HUES6 (cell line): ENCODE measurements around the gene CACNG1.

ENCODE experiments used
- H3K27ac ChIP-seq: 2 replicates; pipeline ENCODE4 v1.7.0; 2013; ENCODE audit warnings: low read depth, mild to moderate bottlenecking, low read length, inconsistent platforms
- H3K27me3 ChIP-seq: 2 replicates; pipeline ENCODE4 v1.6.1; 2013; ENCODE audit warnings: low read length; ENCODE audit not compliant: control insufficient read depth, insufficient read depth
- H3K36me3 ChIP-seq: 2 replicates; pipeline ENCODE4 v1.6.1; 2013; ENCODE audit warnings: low read length; ENCODE audit not compliant: control insufficient read depth, insufficient read depth
- H3K4me1 ChIP-seq: 2 replicates; pipeline ENCODE4 v1.6.1; 2013; ENCODE audit warnings: low read length; ENCODE audit not compliant: control insufficient read depth, insufficient read depth
- H3K4me3 ChIP-seq: 2 replicates; pipeline ENCODE4 v1.5.1; 2013; ENCODE audit warnings: low read depth, low read length
- H3K9ac ChIP-seq: one replicate; pipeline ENCODE4 v1.6.1; 2013; ENCODE audit warnings: mild to moderate bottlenecking, low read length
- H3K9me3 ChIP-seq: 2 replicates; pipeline ENCODE4 v1.6.1; 2013; ENCODE audit warnings: low read depth, low read length; ENCODE audit not compliant: control insufficient read depth, insufficient read depth

CACNG1 gene

DNA sequence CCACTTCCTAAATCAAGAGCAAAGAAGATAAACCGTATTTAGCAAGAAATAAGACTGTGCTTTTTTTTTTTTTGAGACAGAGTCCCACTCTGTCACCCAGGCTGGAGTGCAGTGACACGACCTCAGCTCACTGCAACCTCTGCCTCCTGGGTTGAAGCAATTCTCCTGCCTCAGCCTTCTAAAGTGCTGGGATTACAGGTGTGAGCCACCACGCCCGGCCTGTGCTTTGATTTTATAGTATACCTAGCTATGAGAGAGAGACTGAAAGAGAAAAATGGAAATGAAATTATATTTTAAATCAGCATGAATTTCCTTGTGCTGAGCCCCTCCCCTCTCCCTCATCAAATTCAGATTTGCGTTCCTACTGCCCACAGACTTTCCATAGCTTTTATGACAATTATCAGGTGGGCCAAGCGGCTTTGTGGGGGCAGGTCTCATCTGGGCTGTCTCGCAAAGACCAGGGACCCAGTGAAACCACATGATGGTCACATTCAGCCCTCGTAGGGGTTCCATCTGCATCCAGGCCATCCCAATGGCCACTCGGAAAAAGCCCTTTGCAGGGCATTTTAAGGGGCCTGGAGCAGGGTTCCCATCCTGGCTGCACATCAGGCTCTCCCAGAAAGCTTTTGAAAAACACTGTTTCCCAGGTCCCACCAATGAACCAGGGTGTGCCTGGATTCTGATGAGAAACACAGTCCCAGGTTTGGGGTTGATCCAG, 8.5 kb downstream of the CACNG1 start:
- no peak overlapping the region for H3K4me3 ChIP-seq
- H3K4me1 ChIP-seq = no peaks in the 10 kb centered on the region
- H3K27ac ChIP-seq = no peak overlapping the region

DNA sequence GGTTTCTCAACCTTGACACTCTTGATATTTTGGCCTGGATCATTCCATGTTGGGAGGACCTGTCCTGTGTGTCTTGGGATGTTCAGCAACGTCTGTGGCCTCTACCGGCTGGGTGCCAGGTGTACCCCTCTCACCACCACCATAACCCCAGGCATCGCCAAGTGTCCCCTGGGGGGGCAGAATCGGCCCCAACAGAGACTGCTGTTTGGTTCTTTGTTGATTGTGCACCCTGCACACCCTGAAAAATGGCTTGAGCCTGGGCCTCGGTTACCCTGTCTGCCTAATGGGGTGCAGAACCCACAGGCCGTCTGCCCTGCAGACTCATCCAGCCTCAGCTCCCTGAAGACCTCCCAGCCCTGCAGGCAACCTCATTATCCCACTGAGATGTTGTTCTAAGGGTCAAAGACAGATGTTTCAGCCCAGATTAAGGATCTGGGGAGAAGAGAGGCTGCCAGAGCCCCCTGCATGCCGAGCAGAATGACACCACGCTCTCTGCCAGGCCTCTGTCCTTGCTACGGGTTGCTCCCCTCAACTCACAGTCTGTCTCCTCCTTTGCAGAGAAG, 9.2 kb downstream of the CACNG1 start:
- H3K9me3 ChIP-seq = peaks cover 12% of the 10 kb centered on the region
- H3K27ac ChIP-seq = no peak overlapping the region
- no peaks in the 10 kb centered on the region for H3K27me3 ChIP-seq
- no peaks in the 10 kb centered on the region for H3K4me1 ChIP-seq
- H3K4me3 ChIP-seq = no peak overlapping the region
- no peak overlapping the region for H3K9ac ChIP-seq
- no peaks in the 10 kb centered on the region for H3K36me3 ChIP-seq

More for the DNA sequence above, 8.5 kb downstream of the CACNG1 start:
- H3K27me3 ChIP-seq = no peaks in the 10 kb centered on the region
- peaks cover 15% of the 10 kb centered on the region for H3K9me3 ChIP-seq
- no peaks in the 10 kb centered on the region for H3K36me3 ChIP-seq
- H3K9ac ChIP-seq = no peak overlapping the region

DNA sequence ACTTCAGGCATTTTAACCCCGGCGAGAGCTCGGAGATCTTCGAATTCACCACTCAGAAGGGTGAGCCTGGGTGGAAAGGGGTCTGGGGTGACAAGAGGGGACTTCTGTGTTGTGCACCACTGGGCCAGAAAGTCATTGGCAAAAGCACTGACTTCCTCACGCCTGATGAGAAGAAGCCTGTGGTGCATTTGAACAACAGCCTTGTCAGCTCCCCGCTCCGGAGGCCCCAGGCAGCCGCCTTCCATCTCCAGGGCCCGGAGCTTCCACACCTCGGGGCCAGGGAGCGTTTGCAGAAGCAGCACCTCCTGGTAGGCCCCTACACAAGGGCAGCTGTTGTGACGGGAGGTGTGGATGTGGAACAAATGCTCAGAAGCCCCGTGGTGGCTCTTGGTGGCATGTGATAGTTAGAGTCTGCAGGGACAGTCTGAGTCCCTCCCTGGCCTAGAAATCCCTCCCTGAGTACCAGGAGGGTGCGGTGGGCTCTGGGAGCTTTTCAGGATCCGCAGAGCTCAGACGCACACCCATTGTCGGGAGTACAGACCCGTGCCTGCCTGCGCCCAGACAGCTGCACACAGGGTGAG, 9.7 kb downstream of the CACNG1 start:
- H3K4me1 ChIP-seq = no peaks in the 10 kb centered on the region
- no peak overlapping the region for H3K9ac ChIP-seq
- no peak overlapping the region for H3K4me3 ChIP-seq
- peaks cover 6% of the 10 kb centered on the region for H3K9me3 ChIP-seq
- no peaks in the 10 kb centered on the region for H3K27me3 ChIP-seq
- no peaks in the 10 kb centered on the region for H3K36me3 ChIP-seq
- H3K27ac ChIP-seq = no peak overlapping the region

DNA sequence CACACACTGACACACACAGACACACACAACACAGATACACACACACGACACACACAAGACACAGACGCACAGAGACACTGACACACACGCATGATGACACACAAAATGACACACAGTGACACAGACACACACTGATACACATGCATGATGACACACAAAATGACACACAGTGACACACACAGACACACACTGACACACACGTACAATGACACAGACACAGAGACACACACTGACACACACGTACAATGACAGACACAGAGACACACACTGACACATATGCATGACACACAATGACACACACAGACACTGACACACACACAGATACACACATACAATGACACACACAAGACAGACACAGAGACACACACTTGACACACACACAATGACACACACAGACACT, 10.3 kb downstream of the CACNG1 start:
- H3K36me3 ChIP-seq = no peaks in the 10 kb centered on the region
- H3K9me3 ChIP-seq = peaks cover under 1% of the 10 kb centered on the region
- no peak overlapping the region for H3K27ac ChIP-seq
- H3K9ac ChIP-seq = no peak overlapping the region
- no peaks in the 10 kb centered on the region for H3K27me3 ChIP-seq
- no peak overlapping the region for H3K4me3 ChIP-seq
- H3K4me1 ChIP-seq = no peaks in the 10 kb centered on the region

DNA sequence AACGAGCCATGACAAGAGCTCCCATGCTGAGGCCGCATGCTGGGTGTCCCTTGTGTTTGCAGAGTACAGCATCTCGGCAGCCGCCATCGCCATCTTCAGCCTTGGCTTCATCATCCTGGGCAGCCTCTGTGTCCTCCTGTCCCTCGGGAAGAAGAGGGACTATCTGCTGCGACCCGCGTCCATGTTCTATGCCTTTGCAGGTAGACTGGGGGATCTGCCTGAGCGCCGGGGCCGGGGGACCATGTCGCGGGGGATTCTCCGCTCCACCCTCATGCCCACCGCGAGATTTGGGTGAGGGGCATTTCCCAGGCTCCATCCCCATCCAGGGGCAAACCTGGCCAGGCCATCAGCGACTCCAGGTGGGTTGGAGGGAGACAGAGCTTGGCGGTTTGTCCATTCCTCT, 10.7 kb downstream of the CACNG1 start:
- Histone ChIP-seq H3K4me1 (no peaks in the 10 kb centered on the region), H3K4me3 (no peak overlapping the region), H3K27me3 (no peaks in the 10 kb centered on the region), H3K27ac (no peak overlapping the region), H3K36me3 (no peaks in the 10 kb centered on the region), H3K9ac (no peak overlapping the region), H3K9me3 (no peaks in the 10 kb centered on the region)

DNA sequence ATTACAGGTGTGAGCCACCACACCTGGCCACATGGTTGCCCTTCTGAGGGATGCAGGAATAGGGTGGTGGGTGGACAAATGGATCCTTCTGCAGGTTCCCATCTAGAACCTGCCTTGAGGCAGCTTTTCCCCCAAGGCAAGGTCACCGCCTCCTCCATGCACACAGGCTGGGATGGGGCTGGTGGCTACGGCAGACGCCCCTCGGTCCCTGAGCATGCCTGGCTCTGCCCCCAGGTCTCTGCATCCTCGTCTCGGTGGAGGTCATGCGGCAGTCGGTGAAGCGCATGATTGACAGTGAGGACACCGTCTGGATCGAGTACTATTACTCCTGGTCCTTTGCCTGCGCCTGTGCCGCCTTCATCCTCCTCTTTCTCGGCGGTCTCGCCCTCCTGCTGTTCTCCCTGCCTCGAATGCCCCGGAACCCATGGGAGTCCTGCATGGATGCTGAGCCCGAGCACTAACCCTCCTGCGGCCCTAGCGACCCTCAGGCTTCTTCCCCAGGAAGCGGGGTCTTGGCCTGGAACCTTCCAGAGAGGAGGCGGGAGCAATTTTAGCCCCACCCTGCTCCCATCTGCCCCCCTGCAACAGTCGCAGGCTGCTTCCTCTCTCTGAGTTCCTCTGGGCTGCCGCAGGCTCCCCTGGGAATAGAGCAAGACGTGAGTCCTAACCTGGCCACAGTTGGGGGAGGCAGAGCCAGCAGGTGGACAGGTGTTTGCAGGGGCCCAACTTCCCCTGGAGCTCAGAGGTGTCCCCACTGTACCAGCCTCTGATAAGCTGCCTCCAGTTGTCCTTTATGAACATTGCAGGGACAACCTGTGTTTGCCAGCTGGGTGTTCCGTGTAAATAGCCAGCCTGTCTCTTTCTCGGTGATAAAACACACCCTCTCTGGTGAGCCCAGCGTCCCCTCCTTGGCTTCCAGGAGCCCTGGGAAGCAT, 11.7 kb downstream of the CACNG1 start:
- no peak overlapping the region for H3K4me3 ChIP-seq
- H3K4me1 ChIP-seq = no peaks in the 10 kb centered on the region
- H3K27me3 ChIP-seq = no peaks in the 10 kb centered on the region
- H3K36me3 ChIP-seq = no peaks in the 10 kb centered on the region
- no peak overlapping the region for H3K27ac ChIP-seq
- H3K9me3 ChIP-seq = no peaks in the 10 kb centered on the region
- H3K9ac ChIP-seq = no peak overlapping the region

DNA sequence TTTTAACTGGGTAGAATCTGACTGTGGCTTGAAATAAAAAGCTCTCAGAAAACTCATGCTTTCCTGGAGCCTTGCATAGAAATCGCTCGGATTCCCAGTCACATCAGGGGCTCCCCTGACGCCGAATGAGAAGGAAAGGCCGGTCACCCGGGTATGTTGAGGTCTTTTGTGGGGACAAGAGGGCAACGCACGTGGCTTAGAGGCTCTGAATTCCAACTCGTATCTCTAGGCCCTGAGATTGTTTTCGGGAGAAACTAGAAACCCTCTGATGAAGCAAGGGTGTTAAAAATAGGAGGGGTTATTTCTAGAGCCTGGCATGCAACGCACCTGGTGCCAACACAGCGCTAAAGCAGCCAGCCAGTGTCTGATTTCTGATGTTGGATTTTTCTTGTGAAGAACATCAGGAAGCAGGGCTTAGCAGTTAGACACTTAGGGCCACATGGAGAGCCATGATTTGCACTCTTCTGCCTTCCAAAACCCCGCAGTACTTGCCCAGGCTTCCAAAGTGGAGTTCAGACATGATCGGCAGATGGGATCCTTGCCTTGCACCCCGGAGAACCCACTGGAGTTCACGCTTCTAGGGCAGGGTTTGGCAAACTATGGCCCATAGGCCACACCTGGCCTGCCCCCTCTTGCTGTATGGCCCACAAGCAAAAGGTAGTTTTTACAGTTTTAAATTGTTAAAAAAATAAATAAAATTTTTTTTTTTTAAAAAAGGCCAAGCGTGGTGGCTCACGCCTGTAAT, 12.6 kb downstream of the CACNG1 start:
- Histone ChIP-seq H3K4me1 (no peaks in the 10 kb centered on the region), H3K4me3 (no peak overlapping the region), H3K27me3 (no peaks in the 10 kb centered on the region), H3K27ac (no peak overlapping the region), H3K36me3 (no peaks in the 10 kb centered on the region), H3K9me3 (no peaks in the 10 kb centered on the region), H3K9ac (no peak overlapping the region)

DNA sequence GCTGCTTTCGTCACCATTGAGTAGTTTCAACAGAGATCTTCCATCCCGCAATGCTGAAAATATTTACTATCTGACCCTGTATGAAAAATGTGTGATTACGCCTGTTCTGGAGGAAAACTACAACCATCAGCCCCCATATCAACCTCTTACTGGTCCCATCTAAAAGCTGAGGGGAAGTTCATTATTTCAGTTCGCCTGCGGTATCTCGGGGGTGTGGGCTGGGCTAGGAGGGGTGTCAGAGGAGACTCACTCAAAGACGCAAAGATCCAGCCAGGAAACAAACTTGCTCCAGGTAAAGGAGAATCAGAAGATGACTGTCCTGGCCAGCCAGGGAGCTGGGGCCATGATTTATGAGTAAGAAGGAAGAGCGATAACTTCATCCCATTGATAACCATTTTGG, 13.7 kb downstream of the CACNG1 start:
- Histone ChIP-seq H3K27ac (no peak overlapping the region), H3K27me3 (no peaks in the 10 kb centered on the region), H3K4me1 (no peaks in the 10 kb centered on the region), H3K4me3 (no peak overlapping the region), H3K9ac (no peak overlapping the region), H3K9me3 (no peaks in the 10 kb centered on the region), H3K36me3 (no peaks in the 10 kb centered on the region)

DNA sequence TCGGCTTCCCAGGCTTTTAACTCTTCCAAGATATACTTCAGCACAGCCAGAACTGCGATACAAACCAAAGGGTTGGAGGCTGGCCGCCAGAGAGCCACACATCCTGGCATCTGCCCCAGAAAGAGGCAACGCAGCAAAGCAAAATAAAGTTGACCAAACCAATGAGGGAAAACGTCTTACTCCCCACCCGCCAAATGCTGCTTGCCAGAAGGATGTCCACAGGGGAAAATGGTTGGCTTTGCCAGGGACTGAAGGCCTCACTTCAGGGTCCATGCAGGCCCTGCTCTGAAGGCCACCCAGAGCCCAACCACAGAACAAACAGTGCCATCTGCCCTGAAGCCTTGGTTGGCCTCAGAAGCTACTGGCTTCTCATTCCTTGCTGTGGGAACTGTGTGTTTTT, 15.0 kb downstream of the CACNG1 start:
- Histone ChIP-seq H3K36me3 (no peaks in the 10 kb centered on the region), H3K9ac (no peak overlapping the region), H3K4me3 (no peak overlapping the region), H3K27ac (no peak overlapping the region), H3K27me3 (no peaks in the 10 kb centered on the region), H3K9me3 (no peaks in the 10 kb centered on the region), H3K4me1 (no peaks in the 10 kb centered on the region)

DNA sequence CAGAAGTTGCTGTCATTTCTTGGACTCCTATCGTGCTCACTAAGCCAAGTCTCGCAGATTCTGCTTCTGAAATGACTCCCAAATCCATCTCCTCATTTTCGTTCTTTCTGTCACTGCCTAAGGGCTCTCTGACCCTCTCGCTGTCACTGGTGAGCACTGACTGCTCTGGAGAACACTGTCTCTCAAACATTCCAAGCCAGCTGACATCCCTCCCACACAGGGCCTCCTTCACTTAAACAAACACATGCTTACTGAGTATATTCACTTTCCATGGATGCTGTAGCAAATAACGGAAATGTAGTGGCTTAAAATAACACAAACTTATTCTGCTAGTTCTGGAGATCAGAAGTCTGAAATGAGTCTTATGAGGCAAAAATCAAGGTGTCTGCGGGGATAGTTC, 18.8 kb downstream of the CACNG1 start:
- Histone ChIP-seq H3K4me3 (no peak overlapping the region), H3K27me3 (no peaks in the 10 kb centered on the region), H3K4me1 (no peaks in the 10 kb centered on the region), H3K9me3 (no peaks in the 10 kb centered on the region), H3K27ac (no peak overlapping the region), H3K36me3 (no peaks in the 10 kb centered on the region), H3K9ac (no peak overlapping the region)
